Measurements from ENCODE around the gene ERC2. TPM values are rescaled to one million over a fixed set of nuclear protein-coding genes. Genes with fewer than 3 reads are reported as not detected.

ERC2 gene
- total RNA-seq, 1 donor from 2014 or later: 2.4 TPM

DNA sequence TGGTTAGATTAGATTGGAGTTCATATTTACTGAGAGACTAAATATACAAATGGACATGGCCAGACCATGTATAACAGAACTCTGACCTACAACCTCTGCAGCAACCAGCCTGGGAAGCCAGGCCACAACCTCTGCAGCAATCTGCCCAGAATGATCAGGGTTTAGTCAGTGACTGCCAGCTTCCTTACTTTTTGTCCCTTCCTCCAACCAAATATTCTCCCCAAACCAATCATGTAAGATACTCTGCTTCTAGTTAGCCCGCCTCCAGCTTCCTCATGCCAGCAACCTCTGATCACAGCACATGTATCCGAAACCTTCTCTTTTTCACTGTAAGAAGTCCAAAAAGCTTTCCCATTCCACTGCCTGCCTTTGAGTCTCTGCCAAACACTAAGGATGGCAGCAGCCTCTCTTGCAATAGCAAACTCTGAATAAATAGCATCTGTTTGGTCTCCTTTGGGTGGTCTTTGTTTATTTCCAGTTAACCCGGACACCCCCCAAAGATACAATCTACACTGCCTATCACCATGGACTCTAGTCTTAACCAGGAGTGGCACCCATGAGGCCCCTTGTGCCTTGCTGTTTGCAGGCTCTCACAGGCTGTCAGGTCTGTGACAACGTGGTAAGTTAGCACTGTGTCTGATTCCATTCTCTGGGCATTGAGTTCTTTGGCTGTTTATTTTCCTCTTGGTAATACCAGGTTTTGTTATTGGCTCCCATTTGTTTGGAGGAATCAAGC lies 102.2 kb downstream of the ERC2 start:
- no peak for DNase-seq

DNA sequence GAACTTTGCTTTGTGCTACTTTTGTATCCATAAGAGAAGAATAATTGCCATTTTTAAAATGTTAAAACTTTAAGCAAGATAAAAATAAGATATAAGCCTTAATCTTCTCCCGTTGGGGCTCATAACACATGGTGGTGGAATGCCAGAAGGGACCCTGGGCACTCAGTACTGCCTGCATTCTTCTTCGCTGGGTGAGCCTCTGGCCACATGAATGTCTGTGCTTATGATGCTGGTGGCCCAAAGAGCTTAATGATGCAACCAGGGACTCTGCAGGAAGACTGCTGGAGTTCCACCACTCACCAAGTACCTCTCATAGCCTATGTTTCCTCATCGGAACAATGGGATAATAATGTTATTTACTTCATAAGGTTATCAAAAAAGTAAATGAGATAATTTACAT lies 103.6 kb downstream of the ERC2 start:
- no peak for DNase-seq

DNA sequence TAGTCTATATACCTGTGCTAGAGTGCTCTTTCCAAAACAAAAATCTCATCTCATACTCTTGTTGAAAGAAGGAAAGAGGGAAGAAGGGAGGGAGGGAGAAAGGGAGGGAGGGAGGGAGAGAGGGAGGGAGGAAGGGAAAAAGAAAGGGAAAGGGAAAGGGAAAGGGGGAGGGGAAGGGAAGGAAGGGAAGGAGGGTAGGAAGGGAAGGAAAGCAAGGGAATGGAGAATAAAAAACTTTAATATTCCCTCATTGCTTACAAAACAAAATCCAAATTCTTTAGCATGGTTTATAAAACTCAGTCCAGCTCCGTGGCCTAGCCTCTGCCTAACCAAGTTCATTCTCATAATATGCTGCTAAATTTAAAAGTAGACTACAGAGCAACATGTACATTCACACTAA lies 104.5 kb downstream of the ERC2 start:
- no peak for DNase-seq

DNA sequence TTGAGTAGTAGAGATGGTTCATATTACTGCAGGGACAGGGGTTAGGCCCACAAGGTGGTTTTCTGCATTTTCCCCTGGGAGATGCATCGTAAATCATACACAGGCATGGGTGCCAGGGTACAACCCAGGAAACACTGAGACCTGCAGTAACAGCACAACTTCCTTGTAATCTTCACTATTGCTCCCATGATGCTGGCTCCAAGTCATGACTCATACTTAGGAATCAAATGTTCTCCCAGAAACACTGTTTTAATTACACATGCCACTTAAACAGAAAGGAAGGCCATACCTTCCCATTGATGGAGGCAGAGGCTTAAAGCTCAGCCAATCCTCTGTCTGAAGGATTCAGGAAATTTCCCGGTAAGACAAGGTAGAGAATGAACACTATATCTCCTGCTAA lies 106.5 kb downstream of the ERC2 start:
- DNase-seq: no peak

DNA sequence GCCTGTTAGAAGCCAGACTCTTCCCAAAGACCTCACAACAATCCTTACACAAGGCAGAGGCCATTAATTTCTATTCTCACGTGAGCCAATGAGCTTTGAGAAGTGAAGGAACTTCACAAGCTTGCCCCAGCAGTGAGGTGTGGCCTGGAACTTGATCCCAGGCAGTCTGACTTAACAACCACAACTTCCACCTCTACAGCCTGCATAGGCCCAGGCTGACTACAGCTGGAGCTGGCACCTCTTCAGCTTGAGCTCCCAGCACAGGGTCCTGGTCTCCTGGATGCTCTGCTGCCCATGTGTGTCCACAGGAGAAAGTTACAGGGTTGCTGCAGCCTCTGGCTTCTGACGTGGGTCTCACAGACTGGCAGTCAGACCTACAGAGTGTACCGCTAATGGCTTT lies 111.0 kb downstream of the ERC2 start:
- no peak for DNase-seq

DNA sequence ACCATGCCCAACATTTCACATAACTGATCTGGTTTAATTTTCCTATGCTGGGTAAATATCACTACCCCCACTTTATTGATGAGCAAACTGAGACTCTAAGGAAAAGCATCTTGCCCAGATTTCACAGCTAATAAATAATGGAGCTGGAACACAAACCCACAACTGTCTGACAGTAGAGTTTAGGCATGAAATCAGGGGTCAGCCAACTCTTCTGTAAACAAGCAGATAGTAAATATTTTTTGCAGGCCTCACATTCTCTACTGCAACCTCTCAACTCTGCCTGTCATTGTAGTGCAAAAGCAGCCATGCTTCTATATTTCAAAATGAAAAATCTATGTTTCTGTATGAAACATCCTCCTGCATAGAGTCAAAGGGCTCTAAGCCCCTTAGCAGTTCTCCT lies 111.5 kb downstream of the ERC2 start:
- no peak for DNase-seq

DNA sequence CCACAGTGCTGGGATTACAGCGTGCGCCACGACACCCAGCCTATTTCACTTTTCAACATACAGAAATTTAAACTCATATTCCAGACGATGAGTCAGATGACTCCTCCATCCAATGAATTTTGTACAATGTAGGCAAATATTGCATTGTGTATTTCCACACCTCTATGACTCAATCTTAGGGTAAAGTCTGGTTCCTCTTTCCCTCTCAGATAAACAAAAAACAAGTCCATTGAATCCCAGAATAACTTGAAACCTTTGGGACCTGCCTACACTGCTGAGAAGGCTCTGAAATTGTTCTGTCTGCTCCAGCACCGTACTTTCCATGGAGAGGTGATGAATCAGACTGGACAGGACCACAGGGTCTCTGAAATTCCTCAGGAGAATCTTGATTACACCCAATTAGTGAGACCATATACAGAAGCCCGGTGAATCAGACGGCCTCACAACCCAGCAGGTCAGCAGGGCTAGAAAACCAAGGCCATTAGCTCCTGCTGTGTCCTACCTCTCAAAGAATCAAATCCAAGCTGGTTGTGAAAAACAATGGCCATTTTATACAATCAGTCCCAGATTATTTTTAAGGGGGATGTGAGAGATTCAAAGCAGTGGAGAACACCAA lies 112.6 kb downstream of the ERC2 start:
- DNase-seq: no peak

DNA sequence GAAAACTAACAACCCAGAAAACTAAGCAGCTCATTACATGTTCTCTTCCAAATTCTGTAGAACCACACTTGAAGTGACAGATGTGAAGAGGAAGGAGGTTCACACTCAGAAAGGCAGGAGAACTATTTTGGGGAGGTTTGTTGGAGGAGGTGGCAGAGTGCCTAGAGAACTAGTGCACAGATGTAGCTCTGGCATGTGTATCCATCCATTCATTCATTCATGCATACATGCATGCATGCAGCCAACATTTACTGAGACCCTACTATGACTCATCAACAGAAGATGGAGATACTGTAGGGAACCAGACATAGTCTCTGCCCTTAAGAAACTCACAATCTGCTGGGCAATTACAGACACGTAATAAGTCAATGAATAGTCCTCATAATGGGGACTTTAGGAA lies 116.7 kb downstream of the ERC2 start:
- DNase-seq: no peak

DNA sequence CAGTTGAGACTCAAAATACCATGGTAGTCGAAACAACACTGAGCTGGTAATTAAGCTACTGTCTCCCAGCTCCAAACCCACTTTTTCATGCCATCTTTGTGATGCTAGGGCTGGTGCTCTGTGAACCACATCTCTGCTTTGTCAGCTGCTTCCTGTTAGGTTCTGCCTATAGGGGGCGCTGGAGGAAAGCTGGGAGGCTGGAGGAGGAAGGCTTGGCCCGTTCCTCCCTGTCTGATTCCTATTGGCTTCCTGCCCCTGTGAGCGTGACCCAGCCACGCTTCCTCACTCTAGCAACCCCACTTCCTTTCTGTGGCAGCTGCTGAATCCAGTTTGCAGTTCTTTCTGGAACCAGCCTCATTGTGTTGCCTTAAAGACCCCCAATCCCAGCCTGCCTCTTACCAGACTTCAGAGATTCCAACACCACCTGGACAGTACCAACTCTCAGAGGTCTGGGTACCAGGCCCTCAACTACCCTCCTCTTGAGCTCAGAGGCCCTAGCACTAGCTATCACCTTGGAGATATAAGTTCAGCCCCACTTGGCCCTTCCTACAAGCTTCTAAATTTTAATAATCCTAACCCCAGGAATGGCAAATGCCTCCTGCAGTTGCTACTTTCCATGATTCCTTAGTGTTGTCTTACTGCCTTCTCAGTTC lies 120.9 kb downstream of the ERC2 start:
- DNase-seq: no peak

DNA sequence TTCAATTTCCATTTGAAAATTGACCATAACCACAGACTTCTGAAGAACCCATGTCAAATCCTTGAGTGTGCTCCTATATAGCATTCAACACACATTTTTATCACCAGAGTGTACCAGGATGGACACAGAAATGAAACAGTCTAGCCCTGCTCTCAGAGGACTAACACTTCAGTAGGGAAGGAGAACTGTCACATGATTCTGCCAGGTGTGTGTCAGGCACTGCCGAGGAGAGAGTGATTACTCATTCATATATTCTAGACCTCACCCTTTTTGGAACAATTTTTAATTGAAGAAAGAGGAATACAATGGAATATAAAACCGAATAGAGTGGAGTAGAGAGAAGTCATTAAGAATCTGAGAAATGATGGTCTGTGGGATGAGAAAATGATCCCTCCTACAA lies 125.8 kb downstream of the ERC2 start:
- no peak for DNase-seq

DNA sequence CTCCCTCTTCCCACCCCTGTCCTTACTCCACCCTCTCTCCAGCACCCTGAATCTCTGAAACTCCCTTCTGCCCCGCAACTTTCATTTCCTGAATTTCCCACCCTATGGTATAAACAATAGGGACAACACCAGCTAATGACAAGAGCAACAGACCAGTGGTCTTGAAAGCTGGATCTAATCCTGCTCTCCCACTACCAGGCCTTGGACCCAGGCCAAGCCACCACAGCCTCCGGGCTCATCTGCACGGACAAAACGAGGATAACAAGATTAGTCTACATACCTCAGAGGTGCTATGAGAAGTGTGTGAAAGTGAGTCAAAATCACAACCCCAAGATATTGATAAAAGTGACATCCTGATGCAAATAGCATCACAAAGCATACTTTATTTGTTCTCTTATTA lies 128.6 kb downstream of the ERC2 start:
- no peak for DNase-seq

DNA sequence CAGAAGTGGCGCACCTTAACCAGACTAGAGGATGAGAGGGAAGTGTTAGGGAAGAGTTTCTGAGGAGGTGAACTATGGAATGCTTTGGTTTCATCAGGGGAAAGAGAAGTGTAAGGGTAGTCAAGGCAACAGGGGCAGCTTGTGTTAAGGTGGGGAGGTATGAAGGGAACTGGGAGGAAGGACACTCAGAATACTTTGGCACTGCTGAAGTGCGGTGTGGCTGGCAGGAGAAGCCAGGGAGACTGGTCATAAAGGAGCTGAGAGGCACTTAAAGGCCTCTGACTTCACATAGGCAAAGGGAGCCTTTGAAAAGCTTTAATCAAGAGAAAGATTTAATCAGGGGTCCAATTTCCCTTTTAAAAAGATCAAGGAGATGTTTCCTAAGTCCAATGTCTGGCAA lies 129.0 kb downstream of the ERC2 start:
- DNase-seq: no peak

DNA sequence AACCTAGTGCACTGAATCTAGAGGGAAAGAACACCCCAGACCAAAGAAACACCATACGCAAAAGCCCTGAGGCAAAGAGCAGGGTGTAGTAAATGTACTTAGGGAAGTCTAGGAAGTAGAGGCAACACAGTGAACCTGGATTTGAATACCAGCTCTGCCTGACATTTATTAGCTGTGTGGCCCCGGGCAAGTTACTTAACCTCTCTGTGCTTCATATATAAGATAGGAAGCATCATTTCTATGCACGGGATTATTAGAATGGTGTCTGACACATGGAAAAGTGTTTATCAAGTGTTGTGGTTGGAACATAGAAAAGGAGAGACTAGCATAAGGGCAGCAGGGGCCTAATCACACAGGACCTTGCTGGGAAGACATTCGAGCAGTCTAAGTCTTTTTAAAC lies 132.2 kb downstream of the ERC2 start:
- DNase-seq: no peak

DNA sequence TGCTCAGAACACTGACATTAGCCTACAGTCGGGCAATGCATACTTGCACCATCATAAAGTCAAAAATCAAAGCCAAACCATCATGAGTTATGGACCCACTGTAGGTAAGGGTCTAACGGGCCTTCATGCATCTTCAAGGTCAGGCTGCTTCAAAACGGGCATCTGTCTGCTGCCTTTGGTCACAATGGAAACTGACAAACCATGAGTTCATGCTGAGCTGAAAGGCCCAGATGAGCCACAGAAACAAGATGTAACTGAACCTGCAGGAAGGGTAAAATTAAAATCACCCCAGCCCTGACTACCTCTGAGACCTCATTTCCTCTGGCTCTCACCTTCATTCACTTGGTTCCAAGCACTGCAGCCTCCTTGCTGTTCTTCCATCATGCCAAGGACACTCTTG lies 143.8 kb downstream of the ERC2 start:
- no peak for DNase-seq

DNA sequence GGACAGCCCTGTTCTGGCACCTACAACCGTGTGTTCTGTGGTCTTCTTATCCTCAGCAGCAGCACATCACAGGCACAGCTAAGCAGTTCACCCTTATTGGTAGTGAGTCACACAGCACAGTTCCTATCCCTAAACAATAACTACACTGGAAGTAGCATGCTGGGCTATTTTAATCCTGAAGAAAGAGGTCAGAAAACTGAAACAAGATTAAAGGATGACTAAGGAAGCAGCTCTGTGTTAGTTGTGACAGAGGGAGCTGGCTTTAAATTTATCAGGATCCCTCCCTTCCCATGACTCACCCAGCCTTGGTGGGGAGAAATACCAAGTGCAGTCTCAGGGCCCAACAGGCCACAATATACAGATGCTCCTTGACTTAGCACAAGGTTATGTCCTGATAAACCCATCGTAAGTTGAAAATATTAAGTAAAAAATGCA lies 144.3 kb downstream of the ERC2 start:
- no peak for DNase-seq

DNA sequence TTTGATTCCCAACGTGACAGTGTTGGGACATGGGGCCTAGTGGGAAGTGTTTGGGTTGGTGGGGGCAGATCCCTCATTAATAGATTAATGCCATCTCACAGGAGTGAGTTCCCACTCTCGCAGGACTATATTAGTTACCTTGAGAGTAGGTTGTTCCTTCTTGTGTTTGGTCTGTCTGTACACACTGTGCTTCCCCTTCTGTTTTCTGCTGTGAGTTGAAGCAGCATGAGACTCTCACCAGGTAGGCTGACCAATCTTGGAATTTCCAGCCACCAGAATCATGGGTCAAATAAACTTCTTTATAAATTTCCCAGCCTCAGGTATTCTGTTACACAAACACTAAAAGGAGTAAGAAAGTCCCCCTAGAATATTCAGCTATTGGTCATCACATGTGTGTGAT lies 145.4 kb downstream of the ERC2 start:
- DNase-seq: no peak

DNA sequence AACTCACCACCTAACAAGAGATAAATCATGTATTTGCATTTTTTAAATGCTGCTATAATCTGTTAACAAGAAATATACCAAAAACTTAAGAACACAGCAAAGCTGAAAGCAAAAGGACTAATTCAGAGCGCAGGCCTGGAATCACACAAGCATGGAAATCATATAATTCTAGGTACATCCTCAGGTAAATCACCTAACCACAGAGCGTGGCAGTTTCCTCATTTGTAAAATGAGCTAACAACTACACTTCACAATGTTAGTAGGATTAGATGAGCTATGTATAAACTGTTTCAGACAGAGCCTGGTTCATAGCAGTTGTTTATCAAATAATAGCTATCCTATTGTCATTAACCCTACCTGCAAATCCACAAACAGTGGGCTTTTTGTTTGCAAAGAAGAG lies 146.4 kb downstream of the ERC2 start:
- DNase-seq: no peak

DNA sequence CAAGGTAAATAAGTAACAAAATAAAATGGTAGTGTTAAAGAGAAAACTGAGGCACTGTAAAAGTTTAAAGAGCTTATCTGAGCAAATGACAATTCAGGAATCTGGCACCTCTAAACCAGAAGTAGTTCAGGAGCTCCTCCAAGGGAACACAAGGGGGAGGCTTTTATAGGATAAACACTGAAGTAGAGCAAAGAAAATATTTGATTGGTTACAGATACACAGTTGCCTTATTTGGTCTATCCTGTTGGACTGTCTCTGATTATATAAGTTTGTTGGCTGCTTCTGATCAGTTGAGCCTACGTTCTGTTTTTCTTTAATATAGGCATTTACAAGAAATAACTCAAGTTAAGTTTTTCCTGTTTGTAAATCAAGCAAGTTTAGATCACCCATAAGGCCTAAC lies 146.9 kb downstream of the ERC2 start:
- DNase-seq: no peak

DNA sequence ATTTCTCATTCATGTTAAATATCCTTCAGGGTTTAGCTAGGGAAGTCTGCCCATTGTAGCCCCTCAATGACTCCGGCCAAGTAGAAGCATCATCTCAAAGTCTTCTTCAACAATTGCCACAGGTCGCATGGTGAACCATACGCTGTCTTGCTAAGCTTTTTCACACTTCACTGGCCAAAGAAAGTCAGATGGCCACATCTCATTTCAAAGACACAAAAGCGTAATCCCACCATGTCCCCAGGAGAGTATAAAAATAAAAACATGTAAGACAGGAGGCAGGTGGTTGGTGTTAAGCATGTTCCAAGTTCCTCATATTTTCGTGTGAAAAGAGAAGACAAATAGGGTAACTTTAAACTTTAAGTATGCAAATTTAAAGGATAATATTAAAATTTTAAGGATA lies 147.4 kb downstream of the ERC2 start:
- DNase-seq: no peak

DNA sequence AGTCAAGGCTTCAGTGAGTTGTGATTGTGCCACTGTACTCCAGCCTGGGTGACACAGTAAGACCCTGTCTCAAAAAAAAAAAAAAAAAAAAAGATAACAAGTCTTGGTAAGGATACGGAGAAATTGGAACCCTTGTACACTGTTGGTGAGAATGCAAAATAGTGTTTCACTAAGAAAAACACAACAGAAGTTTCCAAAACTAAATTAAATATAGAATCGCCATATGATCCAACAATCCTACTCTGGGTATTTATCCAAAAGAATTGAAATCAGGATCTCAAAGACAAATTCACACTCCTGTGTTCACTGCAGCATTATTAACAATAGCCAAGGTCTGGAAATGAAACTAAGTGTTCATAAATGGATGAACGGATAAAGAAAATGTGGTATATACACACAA lies 149.4 kb downstream of the ERC2 start:
- no peak for DNase-seq

DNA sequence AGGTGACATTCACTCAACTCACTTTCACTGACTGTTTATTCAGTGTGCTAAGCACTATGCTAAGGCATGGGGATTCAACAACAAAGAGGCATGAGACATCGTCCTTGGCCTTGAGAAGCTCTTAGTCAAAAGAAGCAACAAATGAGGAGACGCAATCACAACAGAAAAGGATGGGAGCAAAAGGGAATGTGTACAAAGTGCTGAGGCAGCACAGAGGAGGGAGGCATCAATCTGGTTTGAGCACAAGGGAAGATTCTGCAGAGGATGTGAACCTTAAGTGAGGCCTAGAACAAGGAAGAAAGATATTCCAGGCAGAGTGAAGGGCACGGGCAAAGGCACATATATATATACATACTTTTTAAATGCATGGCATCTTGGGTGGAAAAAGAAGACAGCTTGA lies 151.3 kb downstream of the ERC2 start:
- DNase-seq: no peak

DNA sequence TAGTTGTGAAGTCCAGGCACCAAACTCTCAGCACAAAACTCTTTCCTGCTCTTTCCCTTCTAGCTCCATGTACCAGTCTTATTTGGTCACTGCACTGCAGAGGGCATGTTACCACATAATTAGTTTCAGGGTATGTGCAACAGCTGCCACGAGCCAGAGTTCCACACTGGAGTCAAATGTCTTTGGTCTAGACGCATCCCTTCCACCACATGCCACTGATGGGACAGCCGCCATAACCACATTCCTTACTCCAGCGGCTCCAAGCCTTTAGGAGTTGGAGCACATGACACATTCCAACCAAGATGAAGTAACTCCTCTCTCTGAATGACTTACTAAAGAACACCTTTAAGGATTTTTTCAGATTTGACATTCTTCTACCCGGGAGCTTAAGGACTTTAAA lies 153.4 kb downstream of the ERC2 start:
- DNase-seq: no peak

DNA sequence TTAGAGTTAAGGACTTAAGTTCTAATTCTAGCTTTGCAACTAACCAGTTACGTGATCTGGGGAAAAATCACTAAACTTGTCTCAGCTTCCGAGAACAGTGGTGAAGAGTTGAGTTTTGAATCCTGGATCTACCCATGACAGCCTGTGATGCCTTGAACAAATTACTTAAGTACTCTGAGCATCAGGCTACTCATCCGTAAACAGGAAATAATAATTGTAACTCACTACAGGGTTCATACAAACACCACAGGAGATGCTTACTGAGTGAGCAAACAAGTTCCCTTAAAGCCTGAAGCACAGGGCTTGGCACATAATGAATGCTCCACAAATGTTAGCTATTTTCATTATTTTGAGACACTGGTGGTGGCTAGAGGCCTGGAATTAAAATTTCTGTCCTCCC lies 158.8 kb downstream of the ERC2 start:
- no peak for DNase-seq

DNA sequence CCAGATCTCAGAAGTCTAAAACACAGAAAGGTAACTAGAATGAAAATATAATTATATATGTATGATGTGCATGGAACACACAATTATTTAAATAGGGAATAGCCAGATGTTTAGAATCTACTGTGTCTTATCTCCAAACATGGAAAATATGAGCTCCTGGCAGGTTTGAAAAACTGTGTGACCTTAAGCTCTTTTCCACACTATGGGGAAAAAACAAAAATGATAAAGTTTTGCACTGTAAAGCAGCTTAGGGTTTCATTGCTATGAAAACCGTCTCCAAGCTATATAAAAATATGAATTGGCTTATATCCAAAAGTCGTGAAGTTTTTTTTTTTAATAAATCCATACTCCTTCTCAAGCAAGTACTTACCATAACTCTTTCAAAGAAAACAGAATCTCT lies 159.8 kb downstream of the ERC2 start:
- DNase-seq: no peak

All from dermis blood vessel endothelial cell (primary cell).